Endothelial cell of hepatic sinusoid (primary cell): ENCODE results near the gene DENND5A.

Source experiments
- in situ Hi-C: cut with HindIII; loops from 2 replicates; pipeline ENCODE4 v1.10.0; 2017; ENCODE audit warnings: low sequenced_read_pairs

The DENND5A gene

DNA sequence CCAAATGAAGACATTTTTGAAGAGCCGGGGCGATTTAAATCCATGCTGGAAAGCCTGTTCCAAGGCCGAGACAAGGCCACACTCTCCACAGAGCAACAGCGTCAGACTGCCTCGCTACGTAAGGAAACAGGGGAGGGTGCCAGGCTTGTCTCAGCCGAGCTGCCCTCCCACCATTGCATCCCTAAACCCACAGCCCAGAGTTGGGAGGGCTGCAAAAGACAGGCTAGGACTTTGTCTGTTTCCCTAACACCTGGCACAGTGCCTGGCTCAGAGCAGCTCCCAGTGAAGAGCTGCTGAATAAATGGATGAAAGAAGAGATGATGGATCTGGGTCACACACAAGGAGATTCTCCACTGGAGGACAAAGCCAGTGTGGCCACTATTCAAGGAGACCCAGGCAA is 122.4 kb downstream of the DENND5A start:
- in situ Hi-C loops = no loop called here

- in situ Hi-C loops = no loop called here
These were observed 124.0 kb downstream of the DENND5A start for GRCh38 chr11:9141186-9141585.

GRCh38 chr11:9139628-9140357 is 125.4 kb downstream of the DENND5A start:
- in situ Hi-C loops = no loop called here

DNA sequence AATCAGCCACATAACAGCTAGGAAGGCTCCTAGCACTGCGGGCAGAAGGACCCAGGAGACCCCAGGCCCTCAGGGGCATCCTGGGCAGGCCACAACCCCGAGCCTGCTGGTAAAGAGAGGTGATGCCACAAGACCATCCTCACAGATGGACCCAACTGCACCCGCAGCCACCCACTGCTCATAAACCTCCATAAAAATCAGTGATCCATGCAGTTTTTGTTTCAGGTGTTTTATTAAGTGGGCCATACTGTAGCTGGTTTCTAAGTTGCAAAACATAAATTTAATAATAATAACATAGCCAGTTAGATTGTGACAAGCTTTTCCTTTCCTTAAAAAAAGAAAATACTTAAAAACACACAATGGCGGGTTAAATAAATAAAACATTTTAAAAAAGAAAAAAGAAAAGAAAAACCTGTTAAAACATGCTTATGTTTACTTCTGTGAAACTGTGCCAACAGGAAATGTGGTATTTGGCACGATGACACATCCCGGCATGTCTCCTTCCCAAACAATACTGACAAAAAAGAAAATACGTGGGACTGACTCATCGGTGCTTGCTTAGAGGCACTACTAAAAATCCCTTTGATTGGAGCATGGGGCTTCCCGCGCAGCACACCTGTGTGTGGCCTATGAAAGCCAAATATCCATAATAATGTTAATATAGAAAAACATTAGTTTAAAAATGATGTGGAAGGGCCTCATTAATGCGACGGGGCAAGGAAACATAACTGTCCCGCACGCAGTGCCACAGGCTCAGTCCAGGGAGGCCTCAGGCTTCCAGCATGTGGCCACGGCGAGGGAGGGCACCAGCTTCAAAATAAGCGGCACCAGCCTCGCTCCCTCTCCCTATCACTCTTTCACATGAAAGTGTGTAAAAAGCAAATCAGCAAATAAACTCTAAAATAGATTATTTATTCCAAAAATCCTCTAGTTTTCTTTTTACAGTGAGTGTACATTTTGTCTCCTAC is 126.3 kb downstream of the DENND5A start:
- in situ Hi-C loops = no loop called here

- in situ Hi-C loops = no loop called here
These were observed 127.1 kb downstream of the DENND5A start for GRCh38 chr11:9138133-9138453.

DNA sequence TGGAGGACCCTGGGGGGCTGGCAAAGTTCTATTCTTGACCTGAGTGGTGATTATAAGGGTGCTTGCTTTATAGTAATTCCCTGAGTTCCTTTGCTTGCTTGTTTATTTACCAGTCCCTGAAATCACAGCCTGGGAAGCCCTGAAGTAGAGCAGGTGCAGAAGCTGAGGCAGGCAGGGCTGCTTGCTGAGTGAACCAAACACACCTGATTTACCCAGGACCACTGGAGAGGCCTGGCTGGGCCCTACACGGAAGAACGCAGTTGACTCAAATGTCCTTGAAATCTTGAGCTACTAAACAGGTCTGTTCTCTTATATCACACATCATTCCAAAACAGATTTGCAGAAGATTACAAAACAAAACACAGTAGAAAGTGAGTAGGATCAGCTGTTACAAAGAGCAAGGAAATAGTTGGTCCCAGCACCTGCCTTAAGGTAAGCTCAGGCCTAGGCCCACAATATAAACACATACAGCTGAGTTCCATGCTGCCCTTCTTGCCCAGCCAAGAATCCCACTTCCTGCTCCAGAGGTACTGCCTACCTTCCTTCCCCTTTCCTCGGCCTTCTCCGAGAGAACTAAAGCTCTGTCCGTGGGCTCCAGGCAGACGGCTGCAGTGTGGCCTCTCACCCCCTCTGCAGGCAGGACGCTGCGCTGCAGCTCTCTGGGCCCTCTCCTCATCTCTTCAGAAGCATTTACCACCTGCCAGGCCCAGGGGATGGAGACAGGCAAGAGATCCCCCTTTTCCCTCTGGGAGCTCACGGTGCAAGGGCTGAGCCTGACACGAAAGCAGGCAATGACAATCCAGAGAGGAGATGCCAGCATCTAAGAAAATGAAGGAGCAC is 127.6 kb downstream of the DENND5A start:
- in situ Hi-C loops = no loop called here

DNA sequence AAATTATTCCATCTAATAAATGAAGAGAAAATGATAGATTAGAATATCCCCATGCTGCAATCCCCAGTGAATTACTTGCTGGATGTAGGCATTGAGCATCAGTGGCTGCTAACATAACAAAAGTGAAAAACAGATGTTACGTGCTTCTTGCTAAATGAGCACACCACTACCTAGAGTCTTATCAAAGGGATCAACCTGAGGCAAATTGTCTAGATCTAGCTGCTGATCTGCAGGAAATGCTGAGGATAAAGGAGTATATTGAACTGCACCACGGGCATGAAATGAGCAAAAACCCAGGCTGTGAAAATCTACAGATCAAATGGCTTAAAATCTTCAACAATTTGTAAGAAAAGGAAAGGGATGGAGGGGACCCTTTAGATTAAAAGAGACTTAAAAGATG is 128.4 kb downstream of the DENND5A start:
- in situ Hi-C loops = no loop called here

- in situ Hi-C loops = no loop called here
These were observed 131.2 kb downstream of the DENND5A start for GRCh38 chr11:9133956-9134355.

DNA sequence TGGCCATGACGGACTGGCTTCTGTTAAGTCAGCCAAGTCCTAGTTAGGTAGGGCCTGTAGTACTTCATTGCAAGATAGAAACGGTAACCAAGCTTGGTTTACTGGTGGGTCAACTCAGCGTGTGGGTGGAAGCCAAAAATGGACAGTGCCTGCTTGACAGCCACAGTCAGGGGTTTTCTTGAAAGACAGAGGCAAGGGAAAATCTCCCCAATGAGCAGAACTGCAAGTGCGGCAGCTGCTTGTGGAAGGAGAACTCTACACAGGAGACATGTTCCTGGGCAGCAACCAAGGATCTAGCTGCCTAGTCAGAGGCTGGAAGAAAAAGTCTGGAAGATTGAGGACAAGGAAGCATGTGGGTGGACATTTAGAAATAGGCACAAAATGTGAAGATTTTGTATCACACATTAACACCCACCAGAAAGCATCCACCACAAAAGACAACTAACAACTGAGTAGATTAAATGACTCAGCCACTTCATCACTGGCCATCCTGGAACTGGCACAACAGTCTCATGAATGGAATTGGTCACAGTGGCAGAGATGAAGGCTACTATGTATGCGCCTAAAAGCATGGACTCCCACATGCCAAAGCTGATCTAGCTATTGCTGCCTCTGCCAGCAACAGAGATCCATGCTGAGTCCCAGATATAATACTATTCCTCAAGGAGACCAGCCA is 132.8 kb downstream of the DENND5A start:
- in situ Hi-C loops = no loop called here

- in situ Hi-C loops = no loop called here
These were observed 134.9 kb downstream of the DENND5A start for GRCh38 chr11:9130297-9130696.

DNA sequence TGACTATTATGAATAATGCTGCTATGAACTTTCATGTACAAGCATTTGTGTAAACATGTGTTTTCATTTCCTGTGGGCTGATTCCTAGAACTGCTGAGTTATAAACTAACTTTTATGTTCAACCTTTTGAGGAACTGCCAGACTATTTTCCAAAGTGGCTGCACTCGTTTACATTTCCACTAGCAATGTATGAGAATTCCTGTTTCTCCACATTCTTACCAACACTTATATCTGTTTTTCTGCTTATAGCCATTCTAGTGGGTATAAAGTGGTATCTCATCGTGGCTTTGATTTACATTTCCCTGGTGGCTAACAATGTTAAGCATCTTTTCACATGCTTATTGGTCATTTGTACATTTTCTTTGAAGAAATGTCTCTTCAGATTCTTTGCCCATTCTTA is 138.5 kb downstream of the DENND5A start:
- in situ Hi-C loops = loop anchor here (5.0 kb wide), 1 partner anchor 49 kb away; no protein-coding TSS in a partner anchor

GRCh38 chr11:9125185-9125886 is 139.8 kb downstream of the DENND5A start:
- in situ Hi-C loops = loop anchor here (5.0 kb wide), 1 partner anchor 48 kb away; no protein-coding TSS in a partner anchor

GRCh38 chr11:9123595-9124304 is 141.4 kb downstream of the DENND5A start:
- in situ Hi-C loops = no loop called here

DNA sequence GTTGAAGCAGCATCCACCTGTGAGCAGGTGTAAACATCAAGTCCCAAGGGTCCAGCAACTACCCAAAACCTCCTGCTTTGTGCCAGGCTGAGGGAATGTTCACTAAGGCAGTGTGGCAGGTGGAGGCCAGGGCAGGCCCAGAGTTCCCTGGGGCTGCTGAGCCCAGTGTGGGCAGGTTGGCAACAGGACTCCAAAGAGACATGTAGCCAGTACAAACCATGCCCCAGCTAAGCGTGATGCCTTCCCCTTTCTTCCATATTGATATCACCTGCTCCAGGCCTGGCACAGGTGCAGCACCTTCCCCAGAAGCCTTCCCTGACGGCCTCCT is 143.7 kb downstream of the DENND5A start:
- in situ Hi-C loops = no loop called here

DNA sequence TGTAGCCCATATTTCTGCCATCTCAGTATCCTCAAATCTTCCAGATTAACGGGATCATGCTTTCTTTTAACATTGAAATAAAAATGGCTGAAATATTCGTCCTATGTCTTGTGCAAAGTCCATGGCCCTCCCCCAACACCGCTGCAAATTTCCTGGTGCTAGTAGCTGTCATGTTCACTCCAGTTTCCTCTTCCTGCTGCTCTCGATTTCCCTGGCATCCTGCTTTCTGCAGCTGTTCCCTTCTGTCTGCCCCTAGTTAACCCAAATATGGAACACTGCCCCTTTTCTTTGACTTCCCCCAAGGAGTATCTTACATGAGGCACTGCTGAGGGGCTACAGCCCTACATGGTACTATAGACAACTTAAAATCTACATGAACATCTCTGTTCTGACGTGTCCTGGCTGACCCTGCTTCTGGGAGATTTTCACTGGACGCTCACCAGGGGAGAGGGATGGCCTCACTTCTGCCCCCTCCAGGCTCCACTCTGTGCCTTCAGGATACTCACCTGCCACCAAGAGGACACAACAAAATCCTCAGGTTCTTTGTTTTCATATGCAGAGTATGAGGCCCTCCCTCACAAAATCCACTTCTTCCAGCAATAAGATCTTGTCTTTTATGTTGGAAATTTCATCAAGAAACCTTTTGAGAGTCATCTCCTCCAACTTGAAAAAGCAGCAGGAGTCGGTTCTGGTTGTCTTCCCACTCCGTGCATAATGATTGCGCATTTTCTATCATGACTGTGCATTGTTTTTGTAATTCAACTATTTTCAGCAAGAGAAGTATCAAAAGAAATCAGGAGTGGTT is 144.3 kb downstream of the DENND5A start:
- in situ Hi-C loops = no loop called here

GRCh38 chr11:9118277-9118676 is 146.9 kb downstream of the DENND5A start:
- in situ Hi-C loops = no loop called here

DNA sequence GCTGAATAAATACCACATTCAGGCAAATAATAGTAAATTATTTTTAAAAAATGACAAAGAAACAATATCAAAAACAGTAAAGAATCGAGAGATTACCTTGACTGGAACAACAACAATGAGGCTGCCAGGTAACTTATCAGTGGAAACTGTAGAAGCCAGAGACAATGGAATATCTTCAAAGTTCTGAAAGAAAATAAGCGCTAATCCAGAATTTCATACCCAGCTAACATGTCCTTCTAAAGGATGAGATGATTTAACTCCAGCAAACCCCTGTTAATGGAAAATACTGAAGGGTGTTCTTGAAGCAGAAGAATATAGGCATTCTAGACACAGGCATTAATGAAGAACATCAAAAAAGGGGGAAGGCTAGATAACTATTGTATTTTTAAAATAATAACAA is 153.1 kb downstream of the DENND5A start:
- in situ Hi-C loops = no loop called here

DNA sequence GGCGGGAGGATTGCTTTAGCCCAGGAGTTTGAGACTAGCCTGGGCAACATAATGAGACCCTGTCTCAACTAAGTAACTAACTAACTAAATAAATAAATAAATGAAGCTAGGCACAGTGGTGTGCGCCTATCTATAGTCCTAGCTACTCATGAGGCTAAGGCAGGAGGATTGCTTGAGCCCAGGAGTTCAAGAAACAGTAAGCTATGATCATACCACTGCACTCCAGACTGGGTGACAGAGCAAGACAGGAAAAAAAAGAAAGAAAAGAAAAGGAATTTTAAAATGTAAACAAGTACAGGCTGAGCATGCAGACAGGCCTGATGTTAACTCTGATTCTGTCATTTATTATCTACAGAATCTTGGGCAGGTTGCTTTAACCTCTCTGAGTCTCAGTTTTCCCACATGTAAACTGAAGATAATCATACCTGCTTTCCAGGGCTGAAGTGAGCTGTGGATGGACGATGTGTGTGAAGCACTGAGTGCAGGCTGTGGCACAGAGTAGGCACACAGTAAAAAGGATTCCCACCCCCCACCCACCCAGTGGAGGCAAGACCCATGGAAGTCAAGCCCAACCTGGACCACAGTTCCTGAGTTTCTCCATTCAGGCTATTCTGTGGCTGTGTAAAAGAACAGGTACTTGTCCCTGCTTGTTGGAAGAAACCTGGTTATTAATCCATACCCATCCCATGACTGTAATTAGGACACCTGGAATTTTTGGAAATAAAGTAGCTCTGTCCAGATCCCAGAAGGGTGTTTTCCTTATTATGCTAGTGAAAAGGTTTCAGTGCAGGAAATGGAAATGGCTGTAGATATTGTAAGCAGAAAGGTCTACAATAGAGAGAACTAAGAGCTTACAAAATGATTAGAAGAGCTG is 155.1 kb downstream of the DENND5A start:
- in situ Hi-C loops = no loop called here
